GM18867 (cell line): ENCODE results near the gene PRR20B.
"Not testable (repeated sequence)": the region's sequence is repeated elsewhere in the genome, so short reads cannot be mapped to it uniquely, and the experiment has no call there.

Experiments
- ATAC-seq: cut with Tn5 transposase; IDR thresholded peaks from one replicate; pipeline ENCODE4 v1.9.1; 2021; ENCODE audit warnings: mild to moderate bottlenecking, moderate library complexity; ENCODE audit not compliant: unreplicated experiment

Gene PRR20B

GRCh38 chr13:57147188-57147587 lies at the start of gene PRR20B:
PRR20B (plus strand) TSS chr13:57147488; CDS start chr13:57147875, 387 bp downstream.
- not testable (repeated sequence) for ATAC-seq

GRCh38 chr13:57114945-57115344 lies 32.3 kb upstream of the PRR20B start:
- ATAC-seq, result no peak

- no peak for ATAC-seq
Observed at GRCh38 chr13:57123681-57124080, 23.6 kb upstream of the PRR20B start.

GRCh38 chr13:57128909-57129308 lies 18.4 kb upstream of the PRR20B start:
- no peak for ATAC-seq

- no peak for ATAC-seq
Observed at GRCh38 chr13:57136093-57136492, 11.2 kb upstream of the PRR20B start.

- no peak for ATAC-seq
Observed at GRCh38 chr13:57137585-57137984, 9.7 kb upstream of the PRR20B start.

GRCh38 chr13:57138988-57139387 lies 8.3 kb upstream of the PRR20B start:
- ATAC-seq, result no peak

GRCh38 chr13:57139781-57140180 lies 7.5 kb upstream of the PRR20B start:
- ATAC-seq, result not testable (repeated sequence)

- not testable (repeated sequence) for ATAC-seq
Observed at GRCh38 chr13:57140235-57140968, 6.9 kb upstream of the PRR20B start, which contains the start of gene PRR20A. PRR20A (plus strand) TSS chr13:57140918; CDS start chr13:57141305, 387 bp downstream.

- not testable (repeated sequence) for ATAC-seq
Observed at GRCh38 chr13:57148106-57148505, 818 bp downstream of the PRR20B start.

- not testable (repeated sequence) for ATAC-seq
Observed at GRCh38 chr13:57153761-57154160, 6.5 kb downstream of the PRR20B start, which contains the start of gene PRR20C. PRR20C (plus strand) TSS chr13:57154061; CDS start chr13:57154448, 387 bp downstream.

- ATAC-seq, result not testable (repeated sequence)
Observed at GRCh38 chr13:57160332-57160731, 13.0 kb downstream of the PRR20B start, which contains the start of gene PRR20D. PRR20D (plus strand) TSS chr13:57160632; CDS start chr13:57161019, 387 bp downstream.

- not testable (repeated sequence) for ATAC-seq
Observed at GRCh38 chr13:57166897-57167296, 19.6 kb downstream of the PRR20B start, which contains the start of gene PRR20E. PRR20E (plus strand) TSS chr13:57167197; CDS start chr13:57167584, 387 bp downstream.

- no peak for ATAC-seq
Observed at GRCh38 chr13:57191667-57192066, 44.4 kb downstream of the PRR20B start.
